ENCODE measurements around the gene EPHB6. TPM values are rescaled to one million over a fixed set of nuclear protein-coding genes. Genes with fewer than 3 reads are reported as not detected.

The EPHB6 gene
- total RNA-seq, 4 donors from 2014 or later, result 3.3 to 10.5 (median 5.5) TPM

- no peak overlapping the region for H3K4me3 ChIP-seq
- no peak for DNase-seq (ENCODE audit: extremely low spot score)
- H3K36me3 ChIP-seq, result no peaks in the 10 kb centered on the region
- WGBS, result 82% methylated on average over 3 of the region's 3 CpGs
- intact Hi-C loops (cut with DNase I), result no loop called here
- peaks cover 0 to 6% (median 0%) of the 10 kb centered on the region in 4 donors for H3K27me3 ChIP-seq
- TF ChIP-seq POLR2AphosphoS5 (IDR thresholded peaks at IDR 0.05), result no peak
- no peak for TF ChIP-seq EP300 (IDR thresholded peaks at IDR 0.05)
- TF ChIP-seq CTCF (IDR thresholded peaks at IDR 0.05), result no peak
- no peak for TF ChIP-seq POLR2A (IDR thresholded peaks at IDR 0.05; ENCODE audit: low read depth)
- no peaks in the 10 kb centered on the region for H3K9me3 ChIP-seq
- no peaks in the 10 kb centered on the region for H3K4me1 ChIP-seq
- H3K27ac ChIP-seq (replicated peaks in 1 of 4), result no peak overlapping the region
These were observed 18.4 kb upstream of the EPHB6 start for GRCh38 chr7:142836426-142836825.

- intact Hi-C loops (cut with DNase I), result no loop called here
- Histone ChIP-seq H3K4me1 (no peaks in the 10 kb centered on the region), H3K36me3 (no peaks in the 10 kb centered on the region), H3K27me3 (peaks cover 0 to 6% (median 0%) of the 10 kb centered on the region in 4 donors), H3K27ac (replicated peaks in 1 of 4) (no peak overlapping the region), H3K4me3 (no peak overlapping the region), H3K9me3 (no peaks in the 10 kb centered on the region)
- TF ChIP-seq CTCF (IDR thresholded peaks at IDR 0.05), result no peak
- no peak for TF ChIP-seq POLR2AphosphoS5 (IDR thresholded peaks at IDR 0.05)
- no peak for TF ChIP-seq POLR2A (IDR thresholded peaks at IDR 0.05; ENCODE audit: low read depth)
- no peak for TF ChIP-seq EP300 (IDR thresholded peaks at IDR 0.05)
- DNase-seq (ENCODE audit: extremely low spot score), result no peak
- WGBS, result 69% methylated on average over 4 of the region's 4 CpGs
These were observed 16.2 kb upstream of the EPHB6 start for GRCh38 chr7:142838461-142839213.

GRCh38 chr7:142842251-142842766 is 12.6 kb upstream of the EPHB6 start:
- Histone ChIP-seq H3K36me3 (no peaks in the 10 kb centered on the region), H3K9me3 (no peaks in the 10 kb centered on the region), H3K27ac (replicated peaks in 1 of 4) (no peak overlapping the region), H3K27me3 (peaks cover 0 to 6% (median 0%) of the 10 kb centered on the region in 4 donors), H3K4me3 (no peak overlapping the region), H3K4me1 (no peaks in the 10 kb centered on the region)
- intact Hi-C loops (cut with DNase I), result no loop called here
- 76% methylated on average over 1 of the region's 1 CpG for WGBS
- TF ChIP-seq EP300 (IDR thresholded peaks at IDR 0.05), result no peak
- TF ChIP-seq POLR2A (IDR thresholded peaks at IDR 0.05; ENCODE audit: low read depth), result no peak
- TF ChIP-seq CTCF (IDR thresholded peaks at IDR 0.05), result no peak
- TF ChIP-seq POLR2AphosphoS5 (IDR thresholded peaks at IDR 0.05), result no peak
- DNase-seq (ENCODE audit: extremely low spot score), result no peak

GRCh38 chr7:142847353-142847752 is 7.5 kb upstream of the EPHB6 start:
- WGBS, result 84% methylated on average over 2 of the region's 2 CpGs
- intact Hi-C loops (cut with DNase I), result no loop called here

More at GRCh38 chr7:142847353-142847752, 7.5 kb upstream of the EPHB6 start:
- H3K4me3 ChIP-seq, result no peak overlapping the region
- no peak for DNase-seq (ENCODE audit: extremely low spot score)
- TF ChIP-seq POLR2AphosphoS5 (IDR thresholded peaks at IDR 0.05), result no peak
- TF ChIP-seq CTCF (IDR thresholded peaks at IDR 0.05), result no peak
- TF ChIP-seq EP300 (IDR thresholded peaks at IDR 0.05), result no peak
- no peak for TF ChIP-seq POLR2A (IDR thresholded peaks at IDR 0.05; ENCODE audit: low read depth)
- H3K36me3 ChIP-seq, result no peaks in the 10 kb centered on the region
- H3K27me3 ChIP-seq, result peaks cover 0 to 6% (median 0%) of the 10 kb centered on the region in 4 donors
- H3K9me3 ChIP-seq, result no peaks in the 10 kb centered on the region
- H3K4me1 ChIP-seq, result no peaks in the 10 kb centered on the region
- H3K27ac ChIP-seq (replicated peaks in 1 of 4), result no peak overlapping the region
